Ascending aorta (tissue), 2 donors: ENCODE data around the gene PIANP. TPM values are rescaled to one million over a fixed set of nuclear protein-coding genes. Genes with fewer than 3 reads are reported as not detected.

Experiments used
- DNase-seq, 2 donors: peaks; one replicate each; pipeline ENCODE4 v3.0.0-alpha.2; 2019; ENCODE audit warnings: low spot score in 2 of 2
- H3K27ac ChIP-seq, 2 donors: fragments of 200-600 bp; sonication (generic); one replicate each; pipeline ENCODE4 v1.5.1; 2016 to 2017; ENCODE audit warnings: mild to moderate bottlenecking in 1 of 2
- H3K27me3 ChIP-seq: fragments of 200-600 bp; sonication (generic); one replicate; pipeline ENCODE4 v1.5.1; 2017
- H3K36me3 ChIP-seq, 2 donors: fragments of 200-600 bp; sonication (generic); one replicate each; pipeline ENCODE4 v1.5.1; 2016
- H3K4me1 ChIP-seq, 2 donors: fragments of 200-600 bp; sonication (generic); one replicate each; pipeline ENCODE4 v1.5.1; 2016 to 2017; ENCODE audit warnings: mild to moderate bottlenecking in 1 of 2
- H3K4me3 ChIP-seq, 2 donors: fragments of 200-600 bp; sonication (generic); one replicate each; pipeline ENCODE4 v1.5.1; 2016 to 2017; ENCODE audit warnings: mild to moderate bottlenecking in 1 of 2
- H3K9me3 ChIP-seq, 2 donors: fragments of 200-600 bp; sonication (generic); one replicate each; pipeline ENCODE4 v1.5.1; 2016
- intact Hi-C: fragments of 100-400 bp; cut with DNase I; formaldehyde crosslinking; loops from one replicate; pipeline ENCODE4 v1.15.1; 2023
- total RNA-seq: library from RNA; depleted of rRNA; stranded (reverse); fragments of >200 nt; gene quantifications from one replicate; pipeline ENCODE4 v1.1.0, GENCODE V29; 2016
- TF ChIP-seq, protein P1 (sequence below), 3 experiments: fragments of 200-600 bp in 2 of 3; fragments of 450-650 bp in 1 of 3; sonication (generic) in 2 of 3; IDR thresholded peaks; one replicate each; pipeline ENCODE4 v1.5.1; 2016 to 2019; ENCODE audit warnings: antibody characterized with exemption in 3 of 3, mild to moderate bottlenecking in 1 of 3, moderate library complexity in 1 of 3

Gene PIANP
- total RNA-seq, 1 donor from 2014 or later, result not detected

DNA sequence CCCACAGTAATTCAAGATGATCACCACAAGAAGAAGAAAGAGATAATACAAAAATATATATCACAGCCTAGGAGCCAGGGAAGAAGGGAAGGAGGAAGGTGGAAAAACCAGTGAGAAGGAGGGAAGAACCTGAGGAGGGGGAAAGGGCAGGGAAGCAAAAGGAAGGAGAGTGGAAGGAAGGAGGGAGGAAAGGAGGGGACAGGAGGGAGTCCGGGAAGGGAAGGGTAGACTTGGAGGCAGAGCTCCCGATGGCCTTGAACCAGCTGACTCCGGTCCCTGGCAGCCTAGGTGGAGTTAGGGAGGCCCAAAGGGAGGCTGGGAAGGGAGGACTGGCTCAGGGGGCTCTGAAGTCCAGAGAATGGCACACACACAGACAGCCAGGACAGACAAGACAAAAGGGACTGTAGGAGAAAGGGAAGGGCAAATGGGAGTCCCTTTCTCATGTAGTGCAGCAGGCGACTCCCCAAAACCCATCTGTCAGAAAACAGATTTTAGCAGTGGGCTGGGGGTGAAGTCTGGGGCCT lies 6.7 kb downstream of the PIANP start:
- Histone ChIP-seq H3K27me3 (no peaks in the 10 kb centered on the region), H3K4me3 (no peak overlapping the region), H3K36me3 (peaks cover 0 to 3% of the 10 kb centered on the region in 2 donors), H3K4me1 (peaks cover 0 to 6% of the 10 kb centered on the region in 2 donors), H3K27ac (no peak overlapping the region), H3K9me3 (no peaks in the 10 kb centered on the region)
- intact Hi-C loops, result no loop called here
- TF ChIP-seq, protein P1, sequence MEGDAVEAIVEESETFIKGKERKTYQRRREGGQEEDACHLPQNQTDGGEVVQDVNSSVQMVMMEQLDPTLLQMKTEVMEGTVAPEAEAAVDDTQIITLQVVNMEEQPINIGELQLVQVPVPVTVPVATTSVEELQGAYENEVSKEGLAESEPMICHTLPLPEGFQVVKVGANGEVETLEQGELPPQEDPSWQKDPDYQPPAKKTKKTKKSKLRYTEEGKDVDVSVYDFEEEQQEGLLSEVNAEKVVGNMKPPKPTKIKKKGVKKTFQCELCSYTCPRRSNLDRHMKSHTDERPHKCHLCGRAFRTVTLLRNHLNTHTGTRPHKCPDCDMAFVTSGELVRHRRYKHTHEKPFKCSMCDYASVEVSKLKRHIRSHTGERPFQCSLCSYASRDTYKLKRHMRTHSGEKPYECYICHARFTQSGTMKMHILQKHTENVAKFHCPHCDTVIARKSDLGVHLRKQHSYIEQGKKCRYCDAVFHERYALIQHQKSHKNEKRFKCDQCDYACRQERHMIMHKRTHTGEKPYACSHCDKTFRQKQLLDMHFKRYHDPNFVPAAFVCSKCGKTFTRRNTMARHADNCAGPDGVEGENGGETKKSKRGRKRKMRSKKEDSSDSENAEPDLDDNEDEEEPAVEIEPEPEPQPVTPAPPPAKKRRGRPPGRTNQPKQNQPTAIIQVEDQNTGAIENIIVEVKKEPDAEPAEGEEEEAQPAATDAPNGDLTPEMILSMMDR (IDR thresholded peaks at IDR 0.05), result no peak
- DNase-seq, result no peak

DNA sequence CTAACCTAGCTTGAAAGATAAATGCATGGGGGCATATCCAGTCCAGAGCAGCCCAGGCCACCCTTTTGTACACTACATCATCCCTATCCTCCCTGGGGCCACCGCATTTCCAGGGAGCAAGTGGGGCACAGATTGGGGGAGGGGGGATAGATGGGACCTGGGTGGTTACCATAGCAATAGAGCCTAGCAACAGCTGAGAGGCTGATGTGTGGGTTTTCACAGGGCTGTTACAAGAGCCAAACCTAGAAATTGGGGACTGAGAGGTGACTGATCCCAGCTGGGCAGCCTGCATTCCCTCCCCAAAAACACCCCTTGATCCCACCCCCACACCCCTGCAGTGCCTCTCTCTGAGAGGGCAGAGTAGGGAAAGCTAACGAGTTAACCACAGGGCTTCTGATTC lies 7.7 kb downstream of the PIANP start:
- no peak overlapping the region for H3K27ac ChIP-seq
- H3K4me3 ChIP-seq, result no peak overlapping the region
- TF ChIP-seq, protein P1 (IDR thresholded peaks at IDR 0.05), result no peak
- H3K27me3 ChIP-seq, result no peaks in the 10 kb centered on the region
- peaks cover 7 to 11% of the 10 kb centered on the region in 2 donors for H3K4me1 ChIP-seq
- H3K36me3 ChIP-seq, result peaks cover 0 to 3% of the 10 kb centered on the region in 2 donors
- intact Hi-C loops, result no loop called here
- DNase-seq, result no peak
- H3K9me3 ChIP-seq, result no peaks in the 10 kb centered on the region

DNA sequence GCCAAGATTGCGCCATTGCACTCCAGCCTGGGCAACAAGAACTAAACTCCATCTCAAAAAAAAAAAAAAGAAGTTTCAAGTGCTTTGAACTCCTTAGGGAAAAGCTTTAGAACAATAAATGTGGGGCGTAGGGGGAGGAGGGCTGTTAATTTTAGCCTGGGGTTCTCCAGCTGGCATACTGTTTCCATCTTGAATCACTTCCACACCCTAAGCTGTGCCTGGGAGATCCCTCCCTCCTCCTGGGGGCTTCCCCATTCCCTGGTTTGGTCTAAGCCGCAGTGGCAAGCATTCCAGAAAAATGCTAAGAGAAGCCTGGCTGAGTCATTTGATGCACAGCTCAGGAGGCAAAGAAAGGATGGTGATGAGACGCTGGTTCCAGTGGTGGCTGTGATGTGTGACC lies 9.1 kb downstream of the PIANP start:
- Histone ChIP-seq H3K27ac (no peak overlapping the region), H3K9me3 (no peaks in the 10 kb centered on the region), H3K27me3 (no peaks in the 10 kb centered on the region), H3K4me1 (peaks cover 9 to 25% of the 10 kb centered on the region in 2 donors), H3K4me3 (no peak overlapping the region), H3K36me3 (peaks cover 0 to 3% of the 10 kb centered on the region in 2 donors)
- intact Hi-C loops, result no loop called here
- no peak for DNase-seq
- TF ChIP-seq, protein P1 (IDR thresholded peaks at IDR 0.05), result no peak

DNA sequence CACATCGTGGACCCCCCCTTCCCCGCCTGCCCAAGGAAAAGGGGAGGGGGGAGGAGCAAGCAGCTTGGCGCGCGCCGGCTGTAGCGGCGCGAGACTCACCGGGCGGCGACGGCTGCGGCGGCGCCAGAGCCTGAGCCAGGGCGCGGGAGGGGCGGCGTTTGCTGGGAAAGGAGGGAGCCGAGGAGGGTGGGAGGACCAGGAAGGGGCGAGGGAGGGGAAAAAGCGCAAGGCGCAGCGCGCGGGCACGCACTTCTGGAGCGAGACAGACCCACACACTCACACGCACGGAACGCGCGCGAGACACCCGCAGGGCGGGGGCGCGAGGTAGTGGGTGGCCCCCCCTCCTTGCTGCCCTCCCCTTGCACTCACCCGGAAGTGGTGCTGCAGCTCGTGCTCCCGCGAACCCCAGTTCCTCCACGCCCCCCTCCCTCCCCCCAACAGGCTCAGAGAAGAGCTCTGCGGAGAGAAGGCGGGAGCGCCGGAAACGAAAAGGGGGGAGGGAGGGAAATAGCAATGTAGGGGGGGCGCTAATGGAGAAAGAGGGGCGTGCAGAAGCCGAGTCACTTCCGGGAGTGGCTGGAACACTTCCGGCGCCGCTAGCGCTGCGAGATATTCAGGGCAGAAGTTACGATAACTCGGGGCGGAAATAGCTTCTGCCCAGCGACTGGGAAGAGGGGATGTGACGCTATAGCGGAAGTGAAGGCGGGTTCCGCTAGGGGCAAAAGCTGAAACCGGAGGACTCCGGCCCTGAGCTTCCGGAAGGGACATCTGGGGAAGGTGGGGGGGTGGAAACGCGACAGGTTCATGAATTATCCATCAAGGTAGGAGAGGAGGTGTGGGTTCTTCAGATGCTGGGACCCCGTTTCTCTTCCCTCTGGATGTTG lies 11.4 kb downstream of the PIANP start, which contains the start of gene ZNF384:
Gene ZNF384, minus strand, starts transcription at position 377 of the 884 bp plus-strand sequence. CDS start 9,855 bp downstream, outside the sequence.
- Histone ChIP-seq H3K27ac (peak within 1 kb of the TSS; percentile 96 to 98), H3K9me3 (no peaks in the 10 kb centered on the region), H3K4me1 (peaks cover 9 to 26% of the 10 kb centered on the region in 2 donors), H3K36me3 (no peaks in the 10 kb centered on the region), H3K4me3 (peak within 1 kb of the TSS; percentile 68 to 91), H3K27me3 (no peaks in the 10 kb centered on the region)
- intact Hi-C loops, result loop anchor here (1.0 to 5.0 kb wide), 7 partner anchors 26 to 163 kb away; partner anchors contain the start of genes COPS7A, ING4, MLF2 and P3H3
- TF ChIP-seq, protein P1 (IDR thresholded peaks at IDR 0.05), result peak in 1 of 3 experiments; percentile 27
- DNase-seq, result peak; percentile 91 to 99

DNA sequence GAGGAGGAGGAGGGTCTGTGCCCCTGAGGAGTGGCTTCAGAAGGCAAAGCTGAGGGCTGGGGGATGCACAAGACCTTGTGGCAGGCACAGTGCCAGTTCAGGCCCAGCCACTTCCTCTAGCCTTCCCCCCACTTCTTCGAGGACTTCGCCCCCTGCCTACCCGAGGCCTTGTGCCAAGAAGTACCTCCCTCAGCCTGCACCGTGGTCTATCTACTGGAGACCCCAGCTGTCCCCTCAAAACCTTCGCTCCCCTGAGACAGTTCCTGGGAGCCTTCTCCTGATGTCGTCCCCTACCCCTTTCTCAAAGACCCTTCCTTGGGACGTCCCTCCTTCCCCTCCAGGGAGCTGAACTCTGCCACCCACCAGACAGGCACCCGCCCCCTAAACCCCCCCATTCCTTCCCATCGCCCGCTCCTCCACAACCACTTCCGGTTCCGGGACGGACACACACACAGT lies 12.0 kb downstream of the PIANP start:
- DNase-seq, result peak in 1 of 2 donors; percentile 73
- intact Hi-C loops, result loop anchor here (2.0 to 5.0 kb wide), 3 partner anchors 64 to 139 kb away; partner anchors contain the start of genes MLF2 and P3H3
- peaks cover 9 to 26% of the 10 kb centered on the region in 2 donors for H3K4me1 ChIP-seq

More for the DNA sequence above, 12.0 kb downstream of the PIANP start:
- Histone ChIP-seq H3K9me3 (no peaks in the 10 kb centered on the region), H3K36me3 (no peaks in the 10 kb centered on the region), H3K27ac (peak overlapping the region; percentile 96 to 98), H3K4me3 (peak overlapping the region; percentile 68 to 91), H3K27me3 (no peaks in the 10 kb centered on the region)
- TF ChIP-seq, protein P1 (IDR thresholded peaks at IDR 0.05), result no peak
